ENCODE measurements around the gene TMEM128. TPM values are rescaled to one million over a fixed set of nuclear protein-coding genes. Genes with fewer than 3 reads are reported as not detected.
A peak's percentile ranks its signal among the peaks of the same experiment; 100 is the strongest.

TMEM128 gene, protein sequence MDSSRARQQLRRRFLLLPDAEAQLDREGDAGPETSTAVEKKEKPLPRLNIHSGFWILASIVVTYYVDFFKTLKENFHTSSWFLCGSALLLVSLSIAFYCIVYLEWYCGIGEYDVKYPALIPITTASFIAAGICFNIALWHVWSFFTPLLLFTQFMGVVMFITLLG
- 10 to 100 TPM; 20.9 to 26.1 TPM for total RNA-seq
- polyA plus RNA-seq = 10 to 100 TPM; 35.2 to 43.0 (median 38.4) TPM
- 5.4 to 27.0 (median 18.5) reads per million in 6 experiments for total RNA-seq

DNA sequence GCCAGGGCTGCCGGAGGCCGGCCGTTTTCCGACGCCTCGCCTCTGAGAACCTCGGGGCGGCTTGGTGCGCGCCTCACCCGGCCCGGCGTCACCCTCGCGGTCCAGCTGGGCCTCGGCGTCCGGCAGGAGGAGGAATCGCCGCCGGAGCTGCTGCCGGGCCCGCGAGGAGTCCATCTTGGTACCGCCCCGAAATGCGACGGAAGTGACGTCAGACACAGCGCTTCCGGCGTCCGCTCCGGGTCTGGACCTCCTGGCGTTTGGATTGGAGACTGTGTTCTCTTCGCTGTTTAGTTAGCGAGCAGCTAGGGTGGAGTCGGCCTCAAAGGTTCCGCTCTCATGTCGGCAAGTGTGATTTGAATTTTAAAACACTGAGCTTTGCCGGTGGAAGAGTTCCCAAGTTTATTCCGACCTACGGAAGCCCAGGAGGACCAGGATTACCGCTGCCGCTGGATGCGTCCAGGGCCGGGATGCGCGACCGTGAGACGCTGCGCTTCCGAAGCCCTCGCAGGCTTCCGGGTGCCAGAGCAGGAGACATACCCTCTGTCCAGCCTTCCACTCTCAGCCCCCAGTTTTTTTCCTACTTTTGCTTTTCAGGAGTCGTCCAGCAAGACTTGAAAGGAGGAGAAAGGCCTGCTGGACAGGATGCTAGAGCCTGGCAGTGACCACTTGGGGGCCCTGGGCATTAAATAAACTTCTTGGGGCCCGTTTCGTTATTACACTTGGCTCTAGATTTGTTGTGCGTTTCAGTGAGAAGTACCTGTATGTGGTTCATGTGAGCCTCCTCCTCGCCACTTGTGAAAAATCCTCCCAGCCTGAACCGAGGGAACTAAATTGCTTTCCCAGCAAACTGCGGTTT is at the start of gene TMEM128:
Gene TMEM128, minus strand, starts transcription at position 195 of the 856 bp plus-strand sequence. Its CDS starts 21 bp downstream, at position 174.
- Mint-ChIP-seq H3K27me3 (no peaks in the 10 kb centered on the region), H3K27ac (peak within 1 kb of the TSS; percentile 97 to 99 (median 99)), H3K4me3 (peak within 1 kb of the TSS; percentile 90 to 98 (median 96)), H3K36me3 (peaks cover 3 to 27% (median 8%) of the 10 kb centered on the region in 3 donors), H3K9me3 (no peaks in the 10 kb centered on the region), H3K4me1 (peaks cover 29 to 41% (median 38%) of the 10 kb centered on the region in 4 donors)
- ATAC-seq (peak; percentile 96 to 97), DNase-seq (peak; percentile 83 to 95 (median 92))
- POLR2A ChIA-PET = interaction anchor here (0.6 to 2.7 kb wide), 14 partner anchors 8 to 294 kb away, joined by 3 to 11 read pairs (median 6); partner anchors contain the start of genes LYAR, NSG1, STX18 and ZBTB49

DNA sequence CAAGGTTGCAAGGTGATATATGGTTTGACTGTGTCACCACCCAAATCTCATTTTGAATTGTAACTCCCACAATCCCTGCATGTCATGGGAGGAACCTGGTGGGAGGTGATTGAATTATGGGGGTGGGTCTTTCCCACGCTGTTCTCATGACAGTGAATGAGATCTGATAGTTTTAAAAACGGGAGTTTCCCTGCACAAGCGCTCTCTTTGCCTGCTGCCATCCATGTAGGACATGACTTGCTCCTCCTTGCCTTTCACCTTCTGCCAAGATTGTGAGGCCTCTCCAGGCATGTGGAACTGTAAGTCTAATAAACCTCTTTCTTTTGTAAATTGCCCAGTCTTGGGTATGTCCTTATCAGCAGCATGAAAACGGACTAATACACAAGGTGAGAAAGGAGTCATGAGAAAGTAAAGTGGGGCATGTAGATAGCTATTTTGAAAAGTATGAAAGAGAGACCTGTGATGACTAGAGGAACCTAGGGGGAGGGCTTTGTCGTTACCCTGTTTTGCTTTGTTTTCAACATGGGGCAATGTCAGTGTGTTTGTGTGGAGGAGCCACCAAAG is 48.3 kb upstream of the TMEM128 start:
- Mint-ChIP-seq H3K9me3 (no peaks in the 10 kb centered on the region), H3K4me1 (peaks cover 28 to 62% (median 50%) of the 10 kb centered on the region in 4 donors), H3K27ac (peak overlapping the region in 4 of 10 donors; percentile 11 to 68 (median 56)), H3K4me3 (no peak overlapping the region), H3K36me3 (peaks cover 5 to 46% (median 12%) of the 10 kb centered on the region in 3 donors), H3K27me3 (no peaks in the 10 kb centered on the region)
- ATAC-seq = no peak
- POLR2A ChIA-PET = no interaction called here
- DNase-seq = no peak

DNA sequence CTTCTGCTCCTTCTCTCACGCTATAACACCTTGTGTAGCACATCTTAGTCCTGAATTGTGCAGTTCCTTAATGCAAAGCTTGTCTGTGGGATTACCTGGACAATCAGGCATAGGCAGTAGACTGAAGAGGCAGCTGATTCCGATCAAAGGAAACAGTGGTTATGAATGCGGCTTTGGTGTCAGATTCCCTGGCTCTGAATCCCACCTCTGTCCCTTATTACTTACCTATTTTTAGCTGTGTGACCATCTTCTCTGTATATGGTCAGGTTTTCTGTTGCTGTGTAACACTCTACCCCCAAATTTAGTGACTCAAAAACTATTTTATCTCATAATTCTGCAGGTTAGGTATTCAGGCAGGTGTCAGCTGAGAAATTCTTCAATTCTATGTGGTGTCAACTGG is 45.3 kb upstream of the TMEM128 start:
- Mint-ChIP-seq H3K4me1 (peaks cover 35 to 74% (median 65%) of the 10 kb centered on the region in 4 donors), H3K27me3 (no peaks in the 10 kb centered on the region), H3K27ac (peak overlapping the region in 1 of 10 donors; percentile 39), H3K36me3 (peaks cover 5 to 22% (median 9%) of the 10 kb centered on the region in 3 donors), H3K4me3 (peak overlapping the region in 2 of 10 donors; percentile 10 to 65), H3K9me3 (no peaks in the 10 kb centered on the region)
- DNase-seq (no peak), ATAC-seq (no peak)
- POLR2A ChIA-PET = interaction anchor here (0.8 to 1.2 kb wide), 2 partner anchors 30 to 44 kb away, joined by 3 read pairs; no protein-coding TSS in a partner anchor

DNA sequence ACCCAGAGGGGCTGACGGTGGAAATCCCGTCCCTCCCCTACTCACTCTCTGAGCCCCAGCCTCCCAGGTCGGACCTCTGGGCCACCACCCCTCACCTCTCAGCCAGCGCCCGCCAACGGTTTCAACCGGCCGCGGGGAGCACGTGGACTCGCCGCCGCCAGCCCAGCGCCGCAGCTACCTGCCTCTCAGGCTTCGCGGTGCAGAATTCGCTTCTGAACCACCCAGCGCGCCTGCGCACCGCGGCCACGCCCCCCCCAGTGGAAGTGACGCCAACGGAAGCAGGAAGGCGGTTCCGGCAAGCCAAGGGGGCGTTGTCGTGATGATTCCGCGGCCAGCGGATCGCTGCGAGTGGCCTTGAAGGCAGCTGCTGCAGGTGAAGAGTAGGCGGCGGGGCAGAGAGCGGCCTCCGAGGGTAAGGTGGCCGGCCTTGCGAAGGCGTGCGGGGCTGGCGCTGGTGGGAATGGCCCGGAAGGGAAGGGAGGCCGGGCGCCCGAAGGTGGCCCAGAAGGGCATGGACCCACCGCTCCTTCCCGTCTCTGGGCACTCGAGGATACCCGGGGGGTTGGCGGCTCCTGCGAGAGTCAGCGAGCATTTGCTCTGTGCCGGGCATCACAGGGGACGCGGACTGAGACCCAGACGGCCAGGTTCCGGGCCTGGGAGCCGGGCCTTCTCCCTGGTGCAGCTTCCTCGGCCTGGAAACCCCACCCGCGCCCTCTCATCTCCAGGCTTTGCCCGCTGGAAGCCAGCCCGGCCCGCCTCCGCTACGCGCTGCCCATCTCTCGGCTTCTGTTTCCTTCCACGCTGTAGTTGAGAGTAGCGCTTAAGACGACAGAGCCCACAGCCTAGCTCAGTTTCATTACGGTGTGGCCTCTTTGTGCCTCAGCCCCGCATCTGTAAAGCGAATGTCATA is 42.2 kb upstream of the TMEM128 start, which contains the start of the genes LYAR and ZBTB49:
Gene LYAR, minus strand, starts transcription at position 214 of the 910 bp plus-strand sequence. CDS start 6,412 bp downstream, outside the sequence.
Gene ZBTB49, plus strand, starts transcription at position 311 of the 910 bp plus-strand sequence. CDS start 9,695 bp downstream, outside the sequence.
- Mint-ChIP-seq H3K27ac (peak within 1 kb of the TSS; percentile 80 to 97 (median 94)), H3K36me3 (peaks cover 0 to 27% (median 10%) of the 10 kb centered on the region in 3 donors), H3K4me3 (peak within 1 kb of the TSS; percentile 94 to 99 (median 97)), H3K4me1 (peaks cover 33 to 73% (median 65%) of the 10 kb centered on the region in 4 donors), H3K27me3 (no peaks in the 10 kb centered on the region), H3K9me3 (no peaks in the 10 kb centered on the region)
- ATAC-seq = peak; percentile 92 to 93
- POLR2A ChIA-PET = interaction anchor here (0.6 to 1.8 kb wide), 7 partner anchors 15 to 1931 kb away, joined by 3 to 11 read pairs (median 5); partner anchors contain the start of gene TMEM128
- DNase-seq = peak; percentile 94 to 98 (median 97)

DNA sequence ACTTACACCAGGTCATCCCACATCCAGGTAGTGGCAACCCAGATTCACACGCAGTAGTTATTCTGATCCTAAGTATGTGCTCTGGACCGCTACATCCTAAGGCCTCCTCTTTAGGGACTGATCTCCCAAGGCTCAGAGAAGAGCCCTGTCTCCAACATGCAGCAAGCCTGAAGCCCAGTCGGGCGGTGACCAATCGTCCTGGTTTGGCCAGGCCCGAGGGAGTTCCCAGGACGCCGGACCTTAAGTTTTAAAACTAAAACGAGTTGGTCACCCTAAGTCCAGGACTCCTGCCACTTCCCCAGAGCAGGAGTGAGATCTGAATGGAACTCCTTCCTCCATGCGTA is 41.5 kb upstream of the TMEM128 start:
- peak in 1 of 10 donors; percentile 6 for DNase-seq
- H3K4me3 Mint-ChIP-seq = peak overlapping the region; percentile 94 to 99 (median 97)
- H3K27ac Mint-ChIP-seq = peak overlapping the region; percentile 80 to 97 (median 94)
- peaks cover 0 to 30% (median 7%) of the 10 kb centered on the region in 3 donors for H3K36me3 Mint-ChIP-seq
- POLR2A ChIA-PET = interaction anchor here (0.6 to 1.8 kb wide), 6 partner anchors 16 to 1932 kb away, joined by 3 to 11 read pairs (median 6); partner anchors contain the start of gene TMEM128
- peaks cover 29 to 73% (median 60%) of the 10 kb centered on the region in 4 donors for H3K4me1 Mint-ChIP-seq
- ATAC-seq = peak; percentile 1 to 7
- no peaks in the 10 kb centered on the region for H3K27me3 Mint-ChIP-seq
- no peaks in the 10 kb centered on the region for H3K9me3 Mint-ChIP-seq

DNA sequence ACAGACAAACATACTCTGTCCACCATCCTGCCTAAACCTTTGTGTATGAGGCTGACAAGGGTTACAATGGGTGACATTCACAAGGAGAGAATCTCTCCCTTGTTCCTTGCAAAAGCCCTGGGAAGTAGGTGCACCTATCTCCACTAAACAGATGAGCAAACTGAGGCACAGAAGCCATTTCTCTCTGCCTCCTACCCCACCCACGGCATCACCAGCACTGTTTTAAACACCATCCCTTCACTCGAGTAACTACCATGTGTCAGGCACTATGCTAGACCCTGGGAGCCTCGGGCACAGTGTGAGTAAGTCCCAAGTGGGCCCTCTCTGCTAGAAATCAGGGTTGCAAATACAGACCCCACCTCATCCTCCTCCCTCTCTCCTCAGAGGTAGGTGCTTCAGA is 41.0 kb upstream of the TMEM128 start:
- ATAC-seq = no peak
- POLR2A ChIA-PET = no interaction called here
- Mint-ChIP-seq H3K4me1 (peaks cover 29 to 73% (median 60%) of the 10 kb centered on the region in 4 donors), H3K36me3 (peaks cover 0 to 34% (median 7%) of the 10 kb centered on the region in 3 donors), H3K27ac (peak overlapping the region; percentile 80 to 97 (median 94)), H3K9me3 (no peaks in the 10 kb centered on the region), H3K4me3 (peak overlapping the region; percentile 94 to 99 (median 97)), H3K27me3 (no peaks in the 10 kb centered on the region)
- DNase-seq = no peak

DNA sequence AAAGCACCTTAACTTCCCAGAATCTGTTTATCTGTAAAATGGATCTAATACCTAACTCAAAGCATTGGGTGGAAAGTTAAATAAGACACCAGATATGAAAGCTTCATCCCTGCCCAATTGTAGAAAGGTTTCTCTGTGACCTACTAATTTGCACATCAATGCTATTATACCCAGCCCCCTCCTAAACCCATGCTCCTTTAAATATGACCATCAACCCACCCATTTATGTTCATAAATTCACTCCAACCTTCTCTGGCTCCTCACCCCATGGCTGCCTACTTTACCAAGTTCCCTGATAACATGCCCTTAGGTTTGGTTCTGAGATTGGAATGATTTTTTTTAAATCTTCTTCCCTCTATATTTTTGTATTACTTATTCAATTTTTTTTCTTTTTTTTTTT is 40.1 kb upstream of the TMEM128 start:
- POLR2A ChIA-PET = no interaction called here
- no peak for ATAC-seq
- H3K4me3 Mint-ChIP-seq = peak overlapping the region; percentile 2 to 99 (median 53)
- peak overlapping the region in 3 of 10 donors; percentile 11 to 35 (median 22) for H3K27ac Mint-ChIP-seq
- H3K4me1 Mint-ChIP-seq = peaks cover 26 to 67% (median 57%) of the 10 kb centered on the region in 4 donors
- no peaks in the 10 kb centered on the region for H3K9me3 Mint-ChIP-seq
- DNase-seq = no peak
- H3K27me3 Mint-ChIP-seq = no peaks in the 10 kb centered on the region
- peaks cover 0 to 43% (median 7%) of the 10 kb centered on the region in 3 donors for H3K36me3 Mint-ChIP-seq

DNA sequence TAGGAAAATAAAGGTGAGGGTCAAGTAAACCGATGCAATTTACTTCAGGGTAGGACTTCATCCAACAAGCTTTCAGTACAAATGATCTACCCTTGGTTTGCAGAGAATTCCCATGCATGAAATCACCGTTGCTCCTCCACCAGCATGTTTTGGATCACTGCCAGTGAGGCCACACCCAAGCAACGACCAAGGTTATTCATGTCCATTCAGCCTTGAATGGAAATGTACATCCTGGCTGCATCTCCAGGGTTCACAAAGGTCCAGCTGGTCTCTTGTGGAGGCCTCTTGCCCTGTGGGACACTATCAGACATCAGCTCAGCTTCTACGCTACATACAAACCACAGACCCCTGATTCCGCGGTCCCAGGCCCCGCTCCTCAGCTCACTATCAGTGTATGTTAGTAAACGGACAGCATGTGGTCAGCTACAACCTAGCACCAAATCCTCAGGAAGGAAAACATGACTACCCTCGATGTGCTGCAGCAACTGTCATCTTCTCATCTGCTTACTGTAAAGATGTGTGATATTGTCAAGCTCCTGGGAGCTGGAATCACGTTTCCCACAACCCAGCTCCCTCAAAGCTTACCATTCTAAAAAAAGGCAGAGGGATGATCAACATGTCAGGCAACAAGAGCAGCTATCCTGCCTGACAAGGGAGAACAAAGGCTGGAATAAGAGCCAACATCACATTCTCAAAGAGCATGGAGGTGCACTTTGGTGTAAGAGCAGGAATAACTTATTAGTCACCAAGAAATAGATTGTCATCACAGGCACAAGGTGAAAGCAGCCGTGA is 37.0 kb upstream of the TMEM128 start:
- Mint-ChIP-seq H3K27ac (peak overlapping the region in 3 of 10 donors; percentile 7 to 79 (median 14)), H3K4me1 (peaks cover 18 to 45% (median 34%) of the 10 kb centered on the region in 4 donors), H3K36me3 (peaks cover 0 to 65% (median 14%) of the 10 kb centered on the region in 3 donors), H3K27me3 (no peaks in the 10 kb centered on the region), H3K9me3 (no peaks in the 10 kb centered on the region), H3K4me3 (no peak overlapping the region)
- POLR2A ChIA-PET = no interaction called here
- DNase-seq = no peak
- no peak for ATAC-seq

DNA sequence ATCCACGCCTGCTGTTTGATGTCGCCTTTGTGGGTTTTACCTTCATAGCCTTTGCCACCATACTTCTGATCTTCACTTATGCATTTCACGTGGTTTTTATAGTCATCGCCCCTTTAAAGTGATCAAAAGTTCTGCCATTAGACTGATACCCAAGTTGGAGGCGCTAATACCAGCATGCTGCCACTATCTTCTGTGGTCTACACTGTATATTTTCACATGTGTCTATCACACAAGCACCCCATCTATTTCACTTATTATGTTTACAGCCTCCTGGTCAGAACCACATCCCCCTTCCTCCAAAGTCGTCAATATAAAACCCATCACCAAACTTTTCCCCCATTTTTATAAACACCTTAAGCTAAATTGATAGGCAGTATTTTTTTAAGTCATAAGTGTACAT is 33.8 kb upstream of the TMEM128 start:
- Mint-ChIP-seq H3K9me3 (no peaks in the 10 kb centered on the region), H3K4me3 (no peak overlapping the region), H3K27me3 (no peaks in the 10 kb centered on the region), H3K27ac (peak overlapping the region in 3 of 10 donors; percentile 4 to 45 (median 13)), H3K4me1 (peaks cover 0 to 16% (median 9%) of the 10 kb centered on the region in 4 donors), H3K36me3 (peaks cover 0 to 89% (median 23%) of the 10 kb centered on the region in 3 donors)
- DNase-seq = no peak
- ATAC-seq = no peak
- POLR2A ChIA-PET = no interaction called here

DNA sequence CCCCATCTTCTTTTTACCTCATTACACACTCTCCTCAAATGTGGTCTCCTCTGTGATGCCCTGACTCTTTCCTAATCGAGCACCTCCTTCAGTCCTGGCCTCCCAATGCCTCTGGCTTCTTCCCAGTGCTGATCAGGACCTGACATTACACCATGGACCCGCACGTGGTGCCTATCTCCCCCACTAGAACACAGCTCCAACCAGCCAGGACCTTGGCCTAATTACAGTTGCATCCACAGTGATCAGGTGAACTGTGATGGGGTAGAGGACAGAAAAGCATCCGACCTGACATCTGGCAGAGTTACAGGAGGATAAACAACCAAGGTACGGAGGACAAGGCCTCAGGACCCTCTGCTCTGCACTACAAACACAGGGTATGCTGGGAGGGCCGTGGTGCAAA is 29.5 kb upstream of the TMEM128 start:
- Mint-ChIP-seq H3K27ac (peak overlapping the region in 2 of 10 donors; percentile 68 to 76), H3K4me3 (peak overlapping the region in 1 of 10 donors; percentile 51), H3K36me3 (peaks cover 0 to 92% (median 35%) of the 10 kb centered on the region in 3 donors), H3K9me3 (no peaks in the 10 kb centered on the region), H3K4me1 (peaks cover 0 to 6% (median 1%) of the 10 kb centered on the region in 4 donors), H3K27me3 (no peaks in the 10 kb centered on the region)
- DNase-seq (no peak), ATAC-seq (no peak)
- POLR2A ChIA-PET = no interaction called here
